OCI-LY7 (cell line): ENCODE data around the gene MCEE. TPM values are rescaled to one million over a fixed set of nuclear protein-coding genes. Genes with fewer than 3 reads are reported as not detected.

Source experiments
- BruUV-seq: library from RNA; stranded (reverse); fragments of 400-500 nt; replicated peaks from 2 replicates; lab custom pipeline; 2021; lab: Mats Ljungman, UMichigan
- CTCF ChIA-PET: fragments of 300-600 bp; sonication (Branson Sonifier 250); formaldehyde crosslinking; loops from one replicate; lab custom pipeline; 2022; ENCODE audit warnings: antibody characterized with exemption; ENCODE audit not compliant: unreplicated experiment; lab: Charles Lee
- POLR2A ChIA-PET: fragments of 300-600 bp; sonication (Branson Sonifier 250); formaldehyde crosslinking; loops from one replicate; lab custom pipeline; 2022; ENCODE audit warnings: antibody characterized with exemption; lab: Charles Lee
- DNase-seq: peaks from one replicate; pipeline ENCODE4 v3.0.0-alpha.2; 2015; ENCODE audit warnings: low spot score
- H2AFZ ChIP-seq: fragments of 200-600 bp; sonication (generic), shearing (Covaris generic); 2 replicates; pipeline ENCODE4 v1.6.1; 2014; ENCODE audit warnings: mild to moderate bottlenecking, antibody characterized with exemption, low read length, moderate library complexity
- H3K27ac ChIP-seq: fragments of 200-600 bp; sonication (generic); 2 replicates; pipeline ENCODE4 v1.5.1; 2014; ENCODE audit warnings: mixed run types, low read depth, mild to moderate bottlenecking, moderate library complexity, low read length, inconsistent platforms; ENCODE audit not compliant: poor library complexity, severe bottlenecking
- H3K36me3 ChIP-seq: fragments of 200-600 bp; sonication (generic); 2 replicates; pipeline ENCODE4 v1.6.1; 2014; ENCODE audit warnings: mild to moderate bottlenecking, antibody characterized with exemption, low read length, moderate library complexity, mixed read lengths; ENCODE audit not compliant: insufficient read depth
- H3K4me1 ChIP-seq: fragments of 200-600 bp; sonication (generic); 2 replicates; pipeline ENCODE4 v1.5.1; 2014; ENCODE audit warnings: mild to moderate bottlenecking, low read length; ENCODE audit not compliant: insufficient read depth, poor library complexity, severe bottlenecking
- H3K4me2 ChIP-seq: fragments of 200-600 bp; sonication (generic); 2 replicates; pipeline ENCODE4 v1.6.1; 2014; ENCODE audit warnings: mild to moderate bottlenecking, low read length
- H3K4me3 ChIP-seq: fragments of 200-600 bp; sonication (generic); 2 replicates; pipeline ENCODE4 v1.5.1; 2014; ENCODE audit warnings: mild to moderate bottlenecking, low read depth, low read length; ENCODE audit not compliant: poor library complexity, severe bottlenecking
- H3K79me2 ChIP-seq: fragments of 200-600 bp; sonication (generic); 2 replicates; pipeline ENCODE4 v1.6.1; 2016; ENCODE audit warnings: low read depth, mild to moderate bottlenecking, low read length, moderate library complexity, mixed read lengths; ENCODE audit not compliant: insufficient read depth
- H3K9me2 ChIP-seq: fragments of 200-600 bp; sonication (generic); 2 replicates; pipeline ENCODE4 v1.6.1; 2016; ENCODE audit warnings: mild to moderate bottlenecking, low read length, mixed read lengths; ENCODE audit not compliant: insufficient read depth
- H3K9me3 ChIP-seq: fragments of 200-600 bp; sonication (generic); 2 replicates; pipeline ENCODE4 v1.6.1; 2014; ENCODE audit warnings: mild to moderate bottlenecking, mixed run types, low read length, mixed read lengths
- H4K20me1 ChIP-seq: fragments of 200-600 bp; sonication (generic); 2 replicates; pipeline ENCODE4 v1.6.1; 2014; ENCODE audit warnings: mild to moderate bottlenecking, antibody characterized with exemption, low read length, moderate library complexity, mixed read lengths; ENCODE audit not compliant: insufficient read depth
- CTCF ChIP-seq: fragments of 200-600 bp; sonication (generic); conservative IDR thresholded peaks from 2 replicates; pipeline ENCODE4 v1.5.1; 2014; ENCODE audit warnings: mild to moderate bottlenecking, antibody characterized with exemption, low read length, moderate library complexity, mixed read lengths
- EZH2phosphoT487 ChIP-seq: fragments of 200-600 bp; sonication (generic); IDR thresholded peaks from 2 replicates; pipeline ENCODE4 v1.6.1; 2018; ENCODE audit warnings: low read depth, borderline replicate concordance, mild to moderate bottlenecking, mixed run types, antibody characterized with exemption, low read length, moderate library complexity, mixed read lengths
- intact Hi-C: fragments of 100-400 bp; cut with micrococcal nuclease; formaldehyde crosslinking; loops from one replicate; pipeline ENCODE4 v1.10.0; 2022; ENCODE audit not compliant: unreplicated experiment
- total RNA-seq, 2 experiments: library from RNA; depleted of rRNA in 1 of 2; stranded (reverse); fragments of >200 nt in 1 of 2; shearing (Covaris generic) in 1 of 2; gene quantifications; 2 replicates each; pipeline ENCODE4 v1.2.3, GENCODE V29; 2014 to 2022

The MCEE gene
- total RNA-seq, 2 experiments from 2014 or later: 26.4 to 30.8 TPM

- Histone ChIP-seq H4K20me1 (no peaks in the 10 kb centered on the region), H3K4me3 (no peak overlapping the region), H3K79me2 (no peaks in the 10 kb centered on the region), H3K4me2 (no peak overlapping the region), H3K36me3 (peaks cover 16% of the 10 kb centered on the region), H3K9me2 (no peaks in the 10 kb centered on the region), H3K9me3 (0 out of 2 replicates have a peak, but pooled peaks cover 3% of the 10 kb centered on the region), H3K4me1 (no peaks in the 10 kb centered on the region), H2AFZ (no peak overlapping the region), H3K27ac (no peak overlapping the region)
- BruUV-seq: no TSS peak
- DNase-seq: no peak
- intact Hi-C loops: no loop called here
- ChIA-PET POLR2A (no interaction called here), CTCF (no interaction called here)
- TF ChIP-seq CTCF (no peak), EZH2phosphoT487 (no peak)
Observed at GRCh38 chr2:71103809-71104208, 26.2 kb downstream of the MCEE start.

- no peak for DNase-seq
- intact Hi-C loops: no loop called here
- Histone ChIP-seq H3K9me3 (0 out of 2 replicates have a peak, but pooled peaks cover 3% of the 10 kb centered on the region), H4K20me1 (no peaks in the 10 kb centered on the region), H3K4me1 (no peaks in the 10 kb centered on the region), H2AFZ (no peak overlapping the region), H3K36me3 (peaks cover 9% of the 10 kb centered on the region; the same call in 1 of the 2 replicates), H3K4me2 (no peak overlapping the region), H3K4me3 (no peak overlapping the region), H3K9me2 (no peaks in the 10 kb centered on the region), H3K27ac (no peak overlapping the region), H3K79me2 (no peaks in the 10 kb centered on the region)
- POLR2A ChIA-PET: no interaction called here
- no peak for TF ChIP-seq EZH2phosphoT487
- TF ChIP-seq CTCF: no peak
- BruUV-seq: no TSS peak
- CTCF ChIA-PET: no interaction called here
Observed at GRCh38 chr2:71102981-71103681, 26.9 kb downstream of the MCEE start.

- Histone ChIP-seq H3K9me2 (no peaks in the 10 kb centered on the region), H3K4me2 (no peak overlapping the region), H2AFZ (no peak overlapping the region), H3K36me3 (no peaks in the 10 kb centered on the region), H3K79me2 (no peaks in the 10 kb centered on the region), H3K4me3 (no peak overlapping the region), H3K27ac (no peak overlapping the region), H3K9me3 (0 out of 2 replicates have a peak, but pooled peaks cover 3% of the 10 kb centered on the region), H3K4me1 (no peaks in the 10 kb centered on the region), H4K20me1 (no peaks in the 10 kb centered on the region)
- TF ChIP-seq CTCF (no peak), EZH2phosphoT487 (no peak)
- no TSS peak for BruUV-seq
- intact Hi-C loops: no loop called here
- no peak for DNase-seq
- ChIA-PET POLR2A (no interaction called here), CTCF (no interaction called here)
Observed at GRCh38 chr2:71101656-71102055, 28.4 kb downstream of the MCEE start.
